Measurements from ENCODE around the gene CNIH3. TPM values are rescaled to one million over a fixed set of nuclear protein-coding genes. Genes with fewer than 3 reads are reported as not detected.
"Not testable (repeated sequence)": the region's sequence is repeated elsewhere in the genome, so short reads cannot be mapped to it uniquely, and the experiment has no call there.

The CNIH3 gene
- 1.3 and 2.0 TPM in 2 replicates for total RNA-seq

DNA sequence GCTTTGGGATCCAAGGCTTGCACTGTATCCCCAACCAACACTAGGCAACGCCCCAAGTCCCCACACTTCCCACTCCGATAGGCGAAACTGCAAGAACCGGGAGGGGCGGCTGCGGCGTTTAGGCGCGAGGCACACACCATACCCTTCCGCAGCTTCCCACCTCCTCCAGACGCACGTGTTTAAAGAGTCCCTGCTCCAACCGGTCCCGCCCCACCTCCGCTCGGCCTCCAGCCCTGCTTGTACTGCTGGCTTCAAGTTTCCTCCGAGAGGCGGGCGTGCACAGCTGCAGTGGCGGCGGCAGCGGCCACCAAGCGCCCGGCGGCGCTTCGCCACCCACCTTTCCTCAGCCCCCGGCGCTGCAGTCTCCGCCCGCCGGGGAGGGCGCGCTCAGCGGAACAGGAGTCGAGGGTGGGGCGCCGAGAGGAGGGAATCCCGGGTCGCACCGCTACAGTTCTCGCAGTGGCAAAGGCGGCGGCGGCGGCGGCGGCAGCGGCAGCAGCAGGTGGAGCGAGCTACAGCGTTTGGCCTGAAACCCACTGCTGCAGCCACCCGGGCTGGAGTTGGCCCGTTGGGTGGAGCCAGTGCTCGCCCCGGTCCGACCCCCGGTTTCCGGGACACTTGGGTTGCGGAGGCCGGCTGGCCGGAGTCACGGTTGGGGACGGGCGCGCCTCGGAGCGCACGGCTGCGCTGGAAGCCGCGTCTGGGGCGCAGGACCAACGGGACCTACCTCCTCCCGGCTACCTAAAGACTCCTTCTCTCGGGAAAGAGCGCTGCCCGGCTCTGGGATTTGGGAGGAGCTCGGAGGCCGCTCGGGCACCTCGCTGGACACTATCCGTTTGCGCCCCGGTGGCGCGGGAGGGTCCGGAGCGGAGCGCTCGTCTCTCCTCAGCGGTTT lies at the start of gene CNIH3:
Gene CNIH3, plus strand, starts transcription at position 457 of the 895 bp plus-strand sequence. CDS start 858 bp downstream, outside the sequence.
- no peak for DNase-seq (ENCODE audit: low read depth, low spot score)

DNA sequence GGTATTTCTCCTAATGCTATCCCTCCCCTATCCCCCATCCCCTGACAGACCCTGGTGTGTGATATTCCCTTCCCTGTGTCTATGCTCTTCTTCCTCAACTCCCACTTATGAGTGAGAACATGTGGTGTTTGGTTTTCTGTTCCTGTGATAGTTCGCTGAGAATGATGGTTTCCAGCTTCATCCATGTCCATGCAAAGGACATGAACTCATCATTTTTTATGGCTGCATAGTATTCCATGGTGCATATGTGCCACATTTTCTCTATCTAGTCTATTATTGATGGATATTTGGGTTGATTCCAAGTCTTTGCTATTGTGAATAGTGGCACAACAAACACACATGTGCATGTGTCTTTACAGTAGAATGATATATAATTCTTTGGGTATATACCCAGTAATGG lies 49.6 kb upstream of the CNIH3 start:
- DNase-seq (ENCODE audit: low read depth, low spot score): not testable (repeated sequence)

DNA sequence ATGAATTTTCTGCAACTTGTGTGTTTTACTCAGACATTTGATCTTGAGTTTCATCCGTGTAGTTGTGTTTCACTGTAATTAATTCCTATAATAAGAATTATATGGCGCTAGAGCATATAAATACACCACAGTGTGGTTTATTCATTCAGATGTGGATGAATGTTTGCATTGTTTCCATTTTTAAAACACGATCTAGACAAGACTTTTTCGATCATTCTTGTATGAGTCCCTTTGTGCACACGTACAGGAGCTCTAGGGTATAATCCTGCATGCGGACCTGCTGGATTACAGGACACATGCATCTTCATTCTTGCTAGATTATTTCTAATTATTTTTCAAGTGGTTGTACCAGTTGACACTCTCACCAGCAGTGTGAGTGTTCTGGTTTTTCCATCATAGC lies 46.8 kb upstream of the CNIH3 start:
- DNase-seq (ENCODE audit: low read depth, low spot score): no peak

GRCh38 chr1:224571975-224572374 lies 44.1 kb upstream of the CNIH3 start:
- DNase-seq (ENCODE audit: low read depth, low spot score): not testable (repeated sequence)

DNA sequence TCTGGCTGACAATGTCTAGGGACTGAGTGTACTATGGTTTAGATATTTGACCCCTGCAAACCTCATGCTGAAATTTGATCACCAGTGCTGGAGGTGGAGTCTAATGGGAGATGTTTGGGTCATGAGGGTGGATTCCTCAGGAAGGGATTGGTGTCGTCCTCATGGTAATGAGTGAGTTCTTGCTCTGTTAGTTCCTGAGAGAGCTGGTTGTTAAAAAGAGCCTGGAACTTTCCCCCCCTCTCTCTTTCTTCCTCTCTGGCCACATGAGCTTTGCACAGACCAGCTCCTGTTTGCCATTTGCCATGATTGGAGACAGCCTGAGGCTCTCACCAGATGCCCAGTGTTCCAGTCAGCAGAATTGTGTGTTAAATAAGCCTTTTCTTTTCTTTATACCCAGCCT lies 36.6 kb upstream of the CNIH3 start:
- DNase-seq (ENCODE audit: low read depth, low spot score): no peak

- no peak for DNase-seq (ENCODE audit: low read depth, low spot score)
Observed at GRCh38 chr1:224580006-224580405, 36.1 kb upstream of the CNIH3 start.

GRCh38 chr1:224582041-224582440 lies 34.1 kb upstream of the CNIH3 start:
- DNase-seq (ENCODE audit: low read depth, low spot score): no peak

GRCh38 chr1:224583774-224584173 lies 32.3 kb upstream of the CNIH3 start:
- DNase-seq (ENCODE audit: low read depth, low spot score): no peak

DNA sequence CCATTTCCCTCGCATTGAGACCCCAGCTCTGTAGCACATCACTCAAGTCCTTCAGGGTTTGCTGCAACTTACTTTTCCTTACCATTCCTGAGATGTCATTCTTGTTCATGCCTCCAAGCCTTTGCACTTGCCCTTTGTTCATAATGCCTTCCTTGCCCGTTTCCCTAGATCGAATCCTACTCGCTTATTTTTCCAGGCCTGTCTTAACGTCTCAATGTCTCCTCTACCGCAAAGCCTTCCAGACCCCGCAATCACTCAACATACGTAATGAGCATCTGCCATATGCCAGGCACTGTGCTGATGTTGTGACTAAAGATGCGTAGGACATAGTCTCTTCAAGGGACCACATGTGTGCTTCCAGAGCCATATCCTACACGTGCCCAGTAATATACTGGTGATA lies 31.1 kb upstream of the CNIH3 start:
- no peak for DNase-seq (ENCODE audit: low read depth, low spot score)

DNA sequence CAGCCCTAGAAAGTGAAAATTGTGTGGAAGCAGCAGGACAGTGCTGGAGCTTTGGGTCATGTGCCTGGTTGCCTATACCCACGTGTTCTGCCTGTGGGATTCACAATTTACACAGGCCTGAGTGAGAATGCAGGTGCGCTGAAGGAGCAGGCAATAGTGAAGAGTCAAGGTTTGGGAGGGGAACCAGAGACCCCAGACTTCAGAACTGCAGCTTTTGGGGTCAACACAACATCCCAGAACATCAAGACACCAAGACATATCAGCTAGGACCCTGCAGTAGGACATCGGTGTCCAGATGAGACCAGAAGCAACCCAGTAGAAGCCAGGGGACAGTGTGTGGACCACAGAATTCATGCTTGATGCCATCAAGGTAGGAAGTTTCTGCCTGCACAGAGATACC lies 29.1 kb upstream of the CNIH3 start:
- DNase-seq (ENCODE audit: low read depth, low spot score): no peak

DNA sequence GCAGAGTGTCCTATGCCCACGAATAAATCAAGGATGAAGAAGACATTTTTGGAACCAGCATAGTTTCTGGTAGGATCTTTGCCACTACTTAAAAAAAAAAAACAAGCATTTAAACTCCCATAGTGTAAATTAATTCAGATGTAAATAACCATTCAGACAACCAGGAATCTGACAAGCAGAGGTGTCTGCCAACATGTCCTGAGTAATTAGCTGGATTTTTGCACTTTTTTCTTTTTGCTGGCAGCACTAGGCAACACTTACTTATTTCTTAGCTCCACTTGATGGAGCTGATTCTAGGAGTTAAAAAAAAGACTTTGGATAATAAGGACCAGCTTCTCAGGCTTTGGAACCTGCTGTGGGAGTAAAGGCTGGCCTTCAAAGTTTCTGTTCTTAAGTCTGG lies 27.6 kb upstream of the CNIH3 start:
- DNase-seq (ENCODE audit: low read depth, low spot score): no peak

DNA sequence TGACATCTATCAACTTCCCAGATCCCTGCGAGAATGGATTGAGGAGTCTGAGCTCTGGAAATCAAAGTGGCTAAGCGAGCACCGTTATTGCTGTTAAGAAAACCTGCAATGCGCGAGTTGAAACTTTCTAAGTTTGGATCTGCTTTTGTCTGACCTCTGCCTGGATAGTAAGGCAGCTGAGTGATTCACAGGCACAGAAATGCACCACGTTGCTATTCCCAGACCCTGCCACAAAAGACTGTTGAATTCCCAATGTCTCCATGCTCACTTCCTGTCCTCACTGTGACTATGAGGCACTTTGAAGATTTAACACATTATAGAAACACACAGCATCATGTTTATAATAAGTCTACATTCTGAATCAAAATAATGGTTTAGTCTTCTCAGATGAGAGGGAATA lies 27.1 kb upstream of the CNIH3 start:
- no peak for DNase-seq (ENCODE audit: low read depth, low spot score)

DNA sequence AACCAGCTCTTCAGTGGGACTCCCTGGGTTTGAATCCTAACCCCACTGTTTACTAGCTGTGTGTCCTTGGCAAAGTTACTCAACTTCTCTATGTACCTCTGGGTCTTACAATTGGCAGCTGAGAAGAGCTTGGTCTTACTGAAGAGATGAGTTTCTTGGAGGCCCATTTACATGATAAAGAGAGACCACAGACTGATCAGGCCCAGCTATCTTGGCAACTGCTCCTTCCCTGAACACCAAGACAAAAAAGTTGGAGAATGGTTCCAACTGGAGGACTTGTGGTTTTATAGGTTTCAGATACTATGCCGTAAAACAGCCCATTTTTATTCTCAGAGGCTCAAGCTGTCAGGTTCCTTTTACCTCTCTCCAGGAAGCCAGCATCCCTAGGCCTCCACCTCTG lies 24.8 kb upstream of the CNIH3 start:
- no peak for DNase-seq (ENCODE audit: low read depth, low spot score)

- DNase-seq (ENCODE audit: low read depth, low spot score): no peak
Observed at GRCh38 chr1:224592636-224593582, 23.2 kb upstream of the CNIH3 start.

DNA sequence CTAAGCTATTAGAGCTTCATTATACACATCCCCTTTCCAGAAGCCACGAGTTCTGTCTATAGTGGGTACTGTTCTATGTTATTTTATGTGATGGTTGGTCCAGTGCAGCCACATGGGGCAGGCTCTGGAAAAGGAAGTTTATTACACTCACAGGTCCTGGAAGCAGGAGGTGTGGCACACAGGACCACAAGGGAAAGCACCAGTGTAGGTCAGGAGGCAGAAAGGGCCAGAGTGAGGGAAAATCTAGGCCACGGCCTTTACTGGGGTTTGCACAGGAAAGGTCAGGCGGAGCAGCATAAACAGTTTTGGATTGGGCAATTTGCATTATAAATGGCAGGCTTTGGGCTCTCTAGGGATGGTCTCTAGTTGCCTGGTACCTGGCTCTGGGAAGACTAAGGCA lies 21.8 kb upstream of the CNIH3 start:
- DNase-seq (ENCODE audit: low read depth, low spot score): no peak

DNA sequence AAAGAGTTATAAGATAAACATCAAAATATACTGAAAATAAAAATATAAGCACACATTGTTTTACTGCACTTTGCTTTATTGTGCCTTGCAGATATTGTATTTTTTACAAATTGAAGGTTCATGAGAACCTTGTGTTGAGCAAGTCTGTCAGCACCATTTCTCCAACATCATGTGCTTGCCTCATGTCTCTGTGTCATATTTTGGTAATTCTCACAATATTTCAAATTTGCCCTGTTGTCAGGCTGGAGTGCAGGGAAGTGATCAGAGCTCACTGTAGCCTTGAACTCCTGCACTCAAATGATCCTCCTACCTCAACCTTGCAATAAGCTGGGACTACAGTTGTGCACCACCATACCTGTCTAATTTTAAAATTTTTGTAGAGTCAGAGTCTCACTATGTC lies 21.3 kb upstream of the CNIH3 start:
- DNase-seq (ENCODE audit: low read depth, low spot score): no peak

- no peak for DNase-seq (ENCODE audit: low read depth, low spot score)
Observed at GRCh38 chr1:224605482-224606181, 10.5 kb upstream of the CNIH3 start.

DNA sequence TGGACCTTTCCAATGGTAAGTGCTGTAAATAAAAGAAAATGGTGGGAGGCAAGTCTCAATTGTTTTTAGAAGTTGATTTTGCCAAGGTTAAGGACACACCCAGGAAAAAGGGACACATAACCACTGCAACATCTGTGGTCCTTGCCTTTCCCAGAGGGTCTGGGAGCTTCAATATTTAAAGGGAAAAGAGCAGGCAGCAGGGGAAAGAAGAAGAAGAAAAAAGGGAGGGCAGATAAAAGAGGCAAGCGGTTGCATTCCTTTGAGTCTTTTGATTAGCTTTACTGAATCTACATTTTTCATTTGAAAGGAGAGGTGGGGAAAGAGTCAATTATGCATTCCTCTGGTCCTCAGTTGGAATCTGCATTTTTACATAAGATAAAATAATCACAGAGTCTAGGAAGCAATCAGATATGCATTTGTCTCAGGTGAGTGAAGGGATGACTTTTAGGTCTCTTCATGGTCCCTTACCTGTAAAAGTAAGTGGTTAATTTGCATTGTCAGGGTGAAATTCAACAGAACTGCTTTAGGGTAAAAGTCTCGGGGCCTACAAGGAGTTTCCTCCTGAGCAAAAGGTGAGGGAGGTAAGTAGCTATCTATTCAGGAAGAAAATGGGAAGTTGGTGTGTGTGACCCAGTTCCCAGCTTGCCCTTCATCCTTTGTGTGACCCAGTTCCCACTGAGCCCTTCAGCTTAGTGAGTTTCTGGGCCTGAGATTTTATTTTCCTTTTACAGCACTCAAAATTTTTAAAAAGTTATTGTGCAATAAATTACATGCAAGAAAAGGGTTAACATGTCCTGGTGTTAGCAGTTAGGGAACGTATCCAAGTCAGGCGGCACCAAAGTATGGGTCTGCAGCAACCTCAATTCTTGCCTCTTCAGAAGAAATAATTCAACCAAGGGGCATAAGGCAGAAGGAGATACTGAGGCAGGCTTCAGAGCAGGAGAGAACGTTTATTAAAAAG lies 8.6 kb upstream of the CNIH3 start:
- DNase-seq (ENCODE audit: low read depth, low spot score): no peak

- no peak for DNase-seq (ENCODE audit: low read depth, low spot score)
Observed at GRCh38 chr1:224609333-224609732, 6.8 kb upstream of the CNIH3 start.

DNA sequence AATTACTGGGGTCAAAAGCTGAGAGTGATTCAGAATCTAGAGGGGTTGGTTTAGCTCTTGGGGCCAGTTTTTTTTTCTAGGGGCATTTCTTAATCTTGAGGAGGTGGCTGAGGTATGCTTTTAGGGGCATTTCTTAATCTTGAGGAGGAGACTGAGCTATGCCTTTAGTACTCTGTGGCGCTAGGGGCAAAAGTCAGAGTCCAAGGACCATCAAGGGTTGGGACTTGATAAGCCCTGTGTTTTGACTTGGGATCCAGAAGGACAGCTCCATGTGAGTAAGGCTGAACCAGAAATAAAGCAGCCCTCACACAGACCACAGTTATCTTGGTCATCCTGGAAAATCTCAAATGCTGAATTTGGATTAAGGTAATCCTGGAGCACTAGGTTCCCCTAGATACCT lies 3.9 kb upstream of the CNIH3 start:
- DNase-seq (ENCODE audit: low read depth, low spot score): no peak
